Measurements from ENCODE around the gene CYP26A1.

DNA sequence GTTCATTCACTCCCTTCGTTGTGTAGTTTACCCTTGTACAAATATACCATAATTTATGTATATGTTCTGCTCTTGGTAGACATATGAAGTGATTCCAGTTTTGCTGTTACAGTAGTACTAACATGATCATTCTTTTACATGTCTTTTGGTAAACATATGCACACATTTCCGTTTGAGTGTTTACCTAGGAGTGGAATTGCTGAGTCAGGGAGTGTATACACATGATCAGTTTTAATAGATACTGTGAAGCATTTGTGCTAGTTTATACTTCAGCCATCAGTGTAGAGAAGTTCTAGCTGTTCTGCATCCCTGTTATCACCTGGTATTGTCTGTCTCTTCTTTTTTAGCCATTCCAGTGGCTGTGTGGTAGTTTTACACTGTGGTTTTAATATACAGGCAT lies 47.6 kb upstream of the CYP26A1 start:
- TF ChIP-seq, protein P1, sequence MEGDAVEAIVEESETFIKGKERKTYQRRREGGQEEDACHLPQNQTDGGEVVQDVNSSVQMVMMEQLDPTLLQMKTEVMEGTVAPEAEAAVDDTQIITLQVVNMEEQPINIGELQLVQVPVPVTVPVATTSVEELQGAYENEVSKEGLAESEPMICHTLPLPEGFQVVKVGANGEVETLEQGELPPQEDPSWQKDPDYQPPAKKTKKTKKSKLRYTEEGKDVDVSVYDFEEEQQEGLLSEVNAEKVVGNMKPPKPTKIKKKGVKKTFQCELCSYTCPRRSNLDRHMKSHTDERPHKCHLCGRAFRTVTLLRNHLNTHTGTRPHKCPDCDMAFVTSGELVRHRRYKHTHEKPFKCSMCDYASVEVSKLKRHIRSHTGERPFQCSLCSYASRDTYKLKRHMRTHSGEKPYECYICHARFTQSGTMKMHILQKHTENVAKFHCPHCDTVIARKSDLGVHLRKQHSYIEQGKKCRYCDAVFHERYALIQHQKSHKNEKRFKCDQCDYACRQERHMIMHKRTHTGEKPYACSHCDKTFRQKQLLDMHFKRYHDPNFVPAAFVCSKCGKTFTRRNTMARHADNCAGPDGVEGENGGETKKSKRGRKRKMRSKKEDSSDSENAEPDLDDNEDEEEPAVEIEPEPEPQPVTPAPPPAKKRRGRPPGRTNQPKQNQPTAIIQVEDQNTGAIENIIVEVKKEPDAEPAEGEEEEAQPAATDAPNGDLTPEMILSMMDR (IDR thresholded peaks at IDR 0.05): no peak
- TF ChIP-seq POLR2A (IDR thresholded peaks at IDR 0.05) (no peak), EP300 (IDR thresholded peaks at IDR 0.05) (no peak)

Measured in ovary (tissue), 3 donors.